GM18508 (cell line): ENCODE data around the gene KMT2C.
"Not testable (repeated sequence)": the region's sequence is repeated elsewhere in the genome, so short reads cannot be mapped to it uniquely, and the experiment has no call there.

ENCODE experiments used
- ATAC-seq: cut with Tn5 transposase; IDR thresholded peaks from one replicate; pipeline ENCODE4 v1.9.1; 2021; ENCODE audit warnings: moderate number of reproducible peaks; ENCODE audit not compliant: insufficient read depth, unreplicated experiment

KMT2C gene

DNA sequence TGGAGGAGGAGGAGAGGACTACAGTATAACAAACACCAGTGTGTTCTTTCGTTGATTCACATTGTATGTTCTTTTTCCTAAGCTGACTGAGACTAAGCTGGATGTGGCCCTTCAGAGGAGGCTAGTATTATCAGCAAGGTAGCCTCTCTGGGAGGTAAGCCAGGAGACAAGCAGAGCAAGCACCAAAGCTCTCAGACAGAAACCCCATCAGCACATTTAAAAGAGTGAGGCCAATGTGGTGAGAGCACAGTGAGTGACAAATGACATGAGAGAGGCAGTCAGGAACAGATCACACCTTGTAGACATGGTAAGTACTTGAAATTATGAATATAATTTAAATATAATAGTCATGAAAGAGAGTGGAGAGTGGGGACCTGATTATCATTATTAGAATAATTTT, 107.6 kb downstream of the KMT2C start:
- no peak for ATAC-seq

DNA sequence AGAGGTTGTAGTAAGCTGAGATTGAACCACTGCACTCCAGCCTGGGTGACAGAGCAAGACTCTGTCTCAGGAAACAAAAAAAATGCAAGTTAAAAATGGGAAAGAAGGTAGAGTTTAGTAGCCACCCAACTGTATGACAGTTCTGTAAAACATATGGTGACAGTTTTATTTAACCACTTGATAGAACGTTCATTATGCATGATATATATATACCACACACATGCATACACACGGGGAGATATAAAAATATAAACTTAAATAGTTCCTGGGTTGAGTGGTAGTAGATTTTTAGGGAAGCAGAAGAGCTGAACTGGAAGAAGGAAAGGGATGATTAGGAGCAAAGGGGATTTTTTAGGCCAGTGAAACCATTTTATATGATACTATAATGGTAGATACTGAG, 120.0 kb downstream of the KMT2C start:
- no peak for ATAC-seq

DNA sequence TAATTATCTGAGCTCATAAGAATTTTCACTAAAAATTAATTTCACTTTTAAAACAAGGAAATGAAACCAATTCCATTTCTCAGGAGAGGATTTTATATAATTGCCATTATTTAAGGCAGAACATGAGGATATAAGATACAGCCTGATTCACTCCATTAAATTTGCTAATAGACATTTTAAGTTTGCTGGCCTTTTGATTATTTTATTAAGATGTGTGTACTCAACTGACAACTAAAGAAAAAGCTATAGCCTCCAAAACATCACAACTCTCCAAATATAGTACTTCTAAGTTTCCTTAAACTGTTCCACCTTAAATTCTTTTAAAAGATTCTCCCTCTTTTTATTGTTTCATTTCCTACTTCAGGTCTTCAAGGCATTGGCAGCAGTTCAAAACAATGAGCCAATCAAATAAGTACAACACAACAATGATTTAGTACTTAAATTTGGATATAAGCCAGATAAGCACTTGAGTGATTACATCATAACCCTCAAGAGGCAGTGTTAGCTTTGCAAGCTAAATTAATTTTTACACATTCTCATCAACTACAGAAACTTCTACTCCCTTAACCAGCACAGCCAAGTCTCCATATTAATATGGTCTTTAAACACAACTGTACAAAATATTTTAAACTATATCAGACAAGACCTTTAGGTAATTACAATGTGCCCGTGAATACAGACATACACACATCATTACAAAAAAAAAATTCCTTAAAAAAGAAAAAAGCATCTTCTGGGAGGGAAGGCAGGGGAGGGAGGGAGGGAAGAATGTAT, 121.8 kb downstream of the KMT2C start:
- ATAC-seq = no peak

DNA sequence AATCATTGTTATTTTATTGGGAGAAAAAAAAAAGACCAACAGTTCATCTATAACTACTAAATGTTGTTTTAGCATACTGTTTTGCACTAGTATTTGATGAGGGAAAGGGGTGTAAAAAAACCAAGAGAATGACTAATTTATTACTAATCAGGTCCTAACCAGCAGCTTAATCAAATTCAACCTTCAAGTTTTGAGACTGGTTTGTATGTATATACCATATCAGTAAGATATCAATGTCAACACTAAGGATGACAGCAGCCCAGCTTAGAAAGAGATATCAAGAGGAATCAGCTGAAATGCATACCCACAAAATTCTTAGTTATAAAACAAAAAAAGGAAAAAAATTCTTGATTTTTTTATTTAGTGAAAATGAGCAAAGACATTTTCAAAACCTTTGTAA, 122.6 kb downstream of the KMT2C start:
- no peak for ATAC-seq

DNA sequence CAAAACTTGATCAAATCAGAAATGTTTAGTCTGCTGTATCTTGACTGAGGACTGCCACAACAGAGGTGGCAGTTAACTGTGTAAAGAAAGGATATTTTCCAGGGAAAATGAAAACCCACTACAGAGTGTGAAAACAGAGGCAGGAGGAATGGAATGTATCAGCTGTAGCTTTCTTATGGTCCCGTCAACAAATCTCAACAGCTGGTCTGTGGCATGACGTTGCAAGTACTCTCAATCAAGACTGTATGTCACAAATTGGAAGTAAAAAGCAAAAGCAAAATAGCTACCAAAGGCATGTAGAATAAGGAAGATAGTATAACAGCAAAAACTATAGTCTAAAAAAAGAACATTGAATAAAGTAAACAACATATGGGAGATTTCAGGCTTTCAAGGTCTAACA, 123.5 kb downstream of the KMT2C start:
- ATAC-seq = no peak

DNA sequence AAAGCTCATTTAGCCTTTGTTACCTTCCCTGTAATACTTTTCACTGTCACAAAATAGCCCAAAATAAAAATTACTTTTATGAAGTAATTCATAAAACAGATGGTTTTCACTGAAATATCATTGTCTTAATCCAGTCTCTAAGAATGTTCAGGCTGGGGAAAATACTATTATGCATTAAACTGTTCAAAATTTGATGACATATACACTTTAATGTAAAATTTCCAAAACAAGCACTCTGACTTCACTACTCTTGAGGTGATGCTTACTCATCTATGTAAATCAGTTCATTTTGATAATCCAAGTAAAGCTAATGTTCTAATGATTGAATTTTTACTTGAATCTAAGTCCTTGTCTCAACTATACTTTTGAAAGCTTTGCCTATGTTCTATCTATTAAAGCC, 127.9 kb downstream of the KMT2C start:
- no peak for ATAC-seq

DNA sequence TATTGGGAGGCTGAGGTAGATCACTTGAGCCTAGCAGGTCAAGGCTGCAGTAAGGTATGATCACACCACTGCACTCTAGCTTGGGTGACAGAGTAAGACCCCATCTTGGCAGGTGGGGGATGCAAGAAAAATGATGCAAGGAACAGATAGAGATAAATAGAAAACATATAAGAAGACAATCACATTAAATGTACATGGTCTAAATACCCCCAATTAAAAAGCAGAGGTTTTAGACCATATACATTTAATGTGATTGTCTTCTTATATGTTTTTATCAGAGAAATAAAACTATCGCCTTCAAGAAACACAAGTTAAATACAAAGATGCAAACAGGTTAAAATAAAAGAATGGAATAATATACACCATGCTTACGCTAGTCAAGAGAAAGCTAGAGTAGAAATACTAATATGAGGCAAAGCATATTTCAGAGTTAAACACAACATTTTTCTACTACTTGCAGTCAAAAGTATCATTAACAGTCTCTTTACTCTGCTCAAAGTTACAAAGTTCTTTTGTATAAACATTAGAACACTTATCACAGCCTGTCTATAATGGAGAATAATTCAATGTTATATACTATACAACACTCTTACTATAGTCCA, 136.2 kb downstream of the KMT2C start:
- ATAC-seq = not testable (repeated sequence)

DNA sequence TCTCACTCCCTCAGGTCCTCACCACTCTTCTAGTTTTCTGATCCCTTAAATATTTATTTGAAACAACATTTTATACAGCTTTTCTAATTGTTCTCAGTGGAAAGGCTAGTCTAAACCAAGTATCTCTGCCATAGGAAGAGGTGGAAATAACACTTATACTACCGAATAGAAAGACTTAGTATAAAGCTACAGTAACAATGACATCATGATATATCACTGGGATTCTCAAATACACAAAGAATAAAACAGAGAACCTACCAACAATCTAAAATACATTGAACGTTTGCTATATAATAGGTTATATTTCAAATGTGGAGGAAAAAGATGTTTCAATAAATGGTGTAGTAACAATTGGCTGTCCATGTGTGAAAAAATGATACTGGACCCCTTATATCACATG, 142.9 kb downstream of the KMT2C start:
- no peak for ATAC-seq

DNA sequence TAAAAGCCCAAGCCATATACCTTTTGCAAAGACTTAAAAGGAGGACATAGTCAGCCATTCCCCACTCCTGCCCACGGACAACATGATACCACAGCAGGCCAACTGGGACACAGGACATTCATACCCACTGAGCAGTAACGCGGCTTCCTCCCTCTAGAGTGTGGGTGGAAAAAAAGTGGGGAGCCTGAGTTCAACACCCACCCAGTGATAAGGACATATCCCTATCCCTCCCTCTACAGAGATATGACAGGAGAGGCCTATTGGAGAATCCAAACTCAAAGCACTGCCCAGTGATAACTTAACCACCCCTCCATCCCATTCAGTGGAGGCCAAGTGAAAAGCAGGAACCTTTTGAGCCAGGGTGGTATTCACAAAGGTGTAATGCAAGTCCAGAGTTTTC, 148.8 kb downstream of the KMT2C start:
- not testable (repeated sequence) for ATAC-seq

DNA sequence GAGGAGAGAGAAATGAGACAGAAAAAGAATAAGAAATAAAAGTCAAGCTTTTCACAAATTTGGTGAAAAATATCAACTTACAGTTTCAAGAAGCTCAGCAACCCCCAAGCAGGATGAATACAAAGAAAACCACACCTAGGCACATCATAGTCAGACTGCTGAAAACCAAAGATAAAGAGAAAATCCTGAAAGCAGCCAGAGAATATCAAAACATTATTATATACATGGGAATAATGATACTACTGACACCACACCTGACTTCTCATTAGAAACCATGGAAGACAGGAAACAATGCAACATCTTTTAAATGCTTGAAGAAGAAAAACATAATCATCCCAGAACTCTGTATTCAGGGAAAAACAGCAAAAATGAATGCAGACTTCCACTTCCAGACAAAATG, 149.6 kb downstream of the KMT2C start:
- not testable (repeated sequence) for ATAC-seq

DNA sequence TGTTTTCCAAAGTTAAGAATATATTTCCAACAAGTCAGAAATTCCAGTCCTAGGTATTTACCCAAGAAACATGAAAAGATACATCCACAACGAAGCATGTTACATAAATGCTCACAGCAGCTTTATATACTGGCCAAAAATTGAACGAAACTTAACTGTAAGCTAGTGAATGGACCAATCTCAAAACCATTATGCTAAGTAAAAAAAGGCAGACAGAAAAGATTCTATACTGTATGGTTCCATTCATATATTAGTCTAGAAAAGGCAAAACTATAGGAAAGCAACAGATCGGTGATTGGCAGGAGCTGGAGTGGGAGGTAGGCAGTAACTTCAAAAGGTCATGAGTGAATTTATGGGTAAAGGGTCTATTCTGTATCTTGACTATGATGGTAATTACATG, 150.8 kb downstream of the KMT2C start:
- ATAC-seq = not testable (repeated sequence)

DNA sequence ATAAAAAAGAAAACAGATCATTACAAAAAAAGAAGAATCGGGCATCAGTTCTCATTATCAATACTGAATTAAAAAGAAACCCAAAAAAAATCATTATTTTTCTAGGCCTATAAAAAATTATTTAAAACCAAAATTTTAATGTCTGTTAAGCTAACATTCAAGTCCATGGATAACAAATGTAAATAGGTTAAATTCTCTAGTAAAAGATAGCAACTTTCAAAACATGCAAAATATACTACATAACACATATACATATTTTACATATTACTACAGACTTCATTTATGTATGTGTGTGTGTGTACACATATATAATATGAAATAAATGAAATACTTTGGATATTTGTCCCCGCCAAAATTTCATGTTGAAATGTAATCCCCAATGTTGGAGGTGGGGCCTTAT, 158.1 kb downstream of the KMT2C start:
- ATAC-seq = not testable (repeated sequence)

DNA sequence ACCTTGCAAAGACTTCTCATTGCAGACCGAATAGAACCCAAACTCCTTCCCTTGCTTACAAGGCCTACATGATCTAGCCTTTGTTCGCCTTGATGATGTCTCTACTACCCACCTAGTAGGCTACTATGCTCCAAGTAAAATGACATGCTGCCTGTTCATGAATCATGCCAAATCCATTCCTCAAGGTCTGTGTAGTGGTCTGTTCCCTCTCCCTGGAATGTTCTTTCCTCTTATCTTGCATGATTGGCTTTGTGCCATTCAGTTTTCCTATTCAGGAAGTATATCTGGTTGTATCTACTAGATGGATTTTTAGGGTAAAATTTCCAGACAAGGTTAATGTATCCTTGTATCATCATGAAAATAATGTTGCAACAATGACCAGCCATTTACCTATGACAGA, 165.4 kb downstream of the KMT2C start:
- not testable (repeated sequence) for ATAC-seq

DNA sequence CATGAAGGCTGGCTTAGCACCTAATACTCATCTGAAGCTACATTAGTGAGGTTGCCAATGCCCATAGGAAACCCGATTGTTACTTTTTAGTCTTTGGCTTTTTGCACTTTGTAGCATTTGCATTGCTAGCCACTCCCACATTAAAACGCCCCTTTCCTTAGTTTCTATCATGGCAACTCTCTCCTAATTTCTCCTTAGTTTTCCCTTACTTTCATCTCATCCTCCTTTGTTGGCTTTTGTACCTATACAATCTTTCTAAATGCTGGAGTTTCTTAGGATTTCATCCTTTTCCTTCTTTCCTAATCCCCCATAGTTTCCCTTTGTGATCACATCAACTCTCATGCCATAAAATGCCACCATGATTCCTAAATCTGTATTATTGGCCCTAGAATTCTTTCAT, 168.9 kb downstream of the KMT2C start:
- not testable (repeated sequence) for ATAC-seq

DNA sequence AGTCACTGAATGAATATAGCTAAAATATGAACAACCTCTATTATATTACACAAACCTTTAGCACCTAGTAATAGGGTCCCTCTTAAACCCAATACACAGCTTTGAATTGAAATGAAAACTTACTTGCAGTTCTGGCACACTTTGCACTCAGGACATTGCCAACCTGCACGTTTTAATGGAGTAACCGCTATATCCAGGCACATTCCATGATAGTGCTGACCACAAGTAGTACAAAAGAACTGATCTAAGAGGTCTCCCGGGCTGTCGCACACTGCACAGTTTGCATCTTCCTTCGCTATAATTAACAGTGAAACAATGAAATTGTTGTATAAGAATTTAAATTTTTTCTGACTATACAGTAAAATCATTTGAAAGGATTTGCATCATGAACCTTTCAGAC, 170.9 kb downstream of the KMT2C start:
- not testable (repeated sequence) for ATAC-seq

DNA sequence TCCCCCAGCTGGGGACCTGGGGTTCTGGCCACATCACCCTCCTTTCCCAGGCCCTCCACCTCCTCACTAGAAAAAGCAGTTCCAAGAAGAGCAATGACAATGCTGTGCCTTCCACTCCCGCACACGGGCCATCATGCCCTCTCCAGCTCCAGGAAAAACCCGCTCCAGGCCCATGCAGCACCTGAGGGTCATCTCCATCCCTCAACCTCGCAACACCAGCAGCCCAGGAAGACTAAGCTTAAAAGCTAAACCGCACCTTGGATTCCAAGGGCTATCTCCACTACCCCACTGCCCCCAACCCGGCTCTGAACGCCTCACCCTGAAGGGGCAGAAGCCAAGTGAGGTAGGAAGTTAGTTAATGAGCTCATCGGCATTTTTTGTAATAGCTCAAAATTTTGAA, 173.7 kb downstream of the KMT2C start:
- ATAC-seq = not testable (repeated sequence)

DNA sequence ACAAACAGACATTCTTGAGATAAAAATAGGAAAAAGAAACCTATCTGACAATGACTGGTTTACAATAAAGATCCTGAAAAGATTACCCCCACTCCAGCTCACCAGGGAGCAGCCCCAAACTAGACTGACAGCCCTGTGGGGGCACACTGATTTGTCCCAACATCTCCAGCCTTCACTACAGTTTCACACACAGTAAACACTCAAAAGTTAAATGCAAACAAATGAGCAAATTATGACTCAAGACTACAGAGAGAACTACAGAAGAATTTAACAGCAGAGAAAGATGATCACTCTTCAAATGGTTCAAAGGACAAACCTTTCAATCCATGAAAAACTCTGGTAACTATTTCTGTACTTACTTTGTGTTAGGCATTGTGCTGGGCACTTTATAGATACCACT, 176.2 kb downstream of the KMT2C start:
- not testable (repeated sequence) for ATAC-seq

DNA sequence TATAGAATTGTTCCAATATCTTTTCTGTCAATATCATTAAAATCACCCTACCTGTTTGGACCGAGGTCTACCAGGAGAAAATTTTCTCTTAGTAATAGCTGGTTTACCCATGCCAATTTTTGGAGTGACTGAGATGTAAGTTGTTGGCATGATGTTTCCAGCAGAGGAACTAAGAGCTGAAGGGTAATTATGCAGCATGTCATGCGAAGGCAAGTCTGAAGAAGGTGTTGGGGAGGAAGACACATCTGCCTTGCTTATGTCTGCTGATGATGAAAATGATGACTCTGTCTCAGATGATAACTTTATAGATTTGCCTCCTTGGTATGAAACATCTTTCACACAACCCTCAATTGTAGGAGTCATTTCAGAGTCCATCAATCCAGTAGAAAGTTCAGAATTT, 188.0 kb downstream of the KMT2C start:
- ATAC-seq = not testable (repeated sequence)

DNA sequence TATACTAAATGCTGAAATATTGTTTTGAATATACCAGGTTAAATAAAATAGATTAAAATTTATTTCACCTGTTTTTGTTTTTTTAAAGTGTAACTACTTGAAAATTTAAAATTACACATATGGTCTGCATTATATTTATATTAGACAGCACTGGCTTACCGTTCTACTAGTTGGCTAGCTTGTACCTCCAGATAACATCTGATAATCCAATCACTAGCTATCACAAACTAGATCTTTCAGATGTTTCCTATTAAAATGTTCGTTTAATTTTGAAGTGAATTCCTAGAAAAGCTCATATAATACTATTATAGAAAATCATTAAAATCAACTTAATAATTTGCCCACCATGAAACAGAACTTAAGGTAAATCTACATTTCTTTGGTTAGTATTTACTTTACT, 190.4 kb downstream of the KMT2C start:
- not testable (repeated sequence) for ATAC-seq

DNA sequence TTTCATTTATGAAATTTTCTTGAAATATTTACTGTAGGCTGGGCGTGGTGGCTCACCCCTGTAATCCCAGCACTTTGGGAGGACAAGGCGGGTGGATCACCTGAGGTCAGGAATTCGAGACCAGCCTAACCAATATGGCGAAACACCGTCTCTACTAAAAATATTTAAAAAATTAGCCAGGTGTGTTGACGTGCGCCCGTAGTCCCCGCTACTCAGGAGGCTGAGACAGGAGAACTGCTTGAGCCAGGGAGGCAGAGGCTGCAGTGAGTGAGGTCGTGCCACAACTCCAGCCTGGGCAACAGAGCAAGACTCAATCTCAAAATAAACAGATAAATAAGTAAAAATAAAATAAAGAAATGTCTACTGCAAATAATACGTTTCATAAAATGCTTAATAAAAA, 192.3 kb downstream of the KMT2C start:
- ATAC-seq = not testable (repeated sequence)

DNA sequence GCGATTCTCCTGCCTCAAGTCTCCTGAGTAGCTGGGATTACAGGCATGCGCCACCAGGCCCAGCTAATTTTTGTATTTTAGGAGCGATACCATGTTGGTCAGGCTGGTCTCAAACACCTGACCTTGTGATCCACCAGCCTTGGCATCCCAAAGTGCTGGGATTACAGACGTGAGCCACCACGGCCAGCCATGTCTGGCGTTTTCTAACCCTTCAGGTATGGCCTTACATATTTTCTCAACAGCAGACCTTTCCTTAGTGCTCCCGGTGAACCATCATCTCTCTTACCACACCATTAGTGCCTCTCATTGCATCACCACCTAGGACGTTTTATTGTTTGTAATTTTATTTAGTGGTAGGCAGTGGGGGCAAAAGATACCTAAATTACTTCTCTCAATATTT, 194.5 kb downstream of the KMT2C start:
- not testable (repeated sequence) for ATAC-seq

DNA sequence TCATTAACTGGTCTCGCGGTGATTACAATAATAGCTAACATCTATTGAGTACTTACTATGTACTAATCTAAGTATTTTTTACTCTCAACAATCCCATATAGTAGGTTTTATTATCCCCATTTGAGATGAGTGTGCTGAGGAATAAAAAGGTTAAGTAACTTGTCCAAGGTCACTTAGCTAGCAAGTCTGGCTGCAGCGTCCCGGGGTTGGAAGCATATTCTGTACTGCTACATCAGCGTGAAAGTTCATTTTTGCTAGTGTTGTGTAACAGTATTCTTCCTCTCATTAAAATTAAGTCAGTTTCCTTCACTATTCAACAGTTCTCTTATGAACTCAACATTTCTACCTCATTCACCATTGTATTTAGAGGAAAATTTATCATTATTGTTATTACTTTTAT, 199.5 kb downstream of the KMT2C start:
- not testable (repeated sequence) for ATAC-seq
